Left colon (tissue), 2 donors: ENCODE data around the gene KRTAP10-3. TPM values are rescaled to one million over a fixed set of nuclear protein-coding genes. Genes with fewer than 3 reads are reported as not detected.
A peak's percentile ranks its signal among the peaks of the same experiment; 100 is the strongest.
"Not testable (repeated sequence)": the region's sequence is repeated elsewhere in the genome, so short reads cannot be mapped to it uniquely, and the experiment has no call there.

Experiments used
- ATAC-seq: fragments of 200-7000 bp; cut with Tn5 transposase; one replicate; pipeline ENCODE4 v1.9.1; 2020; ENCODE audit warnings: mild to moderate bottlenecking, moderate library complexity
- DNase-seq, 2 donors: peaks; one replicate each; pipeline ENCODE4 v3.0.0-alpha.2; 2020
- intact Hi-C, 2 donors: fragments of 100-400 bp; cut with DNase I in 1 of 2; cut with micrococcal nuclease in 1 of 2; formaldehyde crosslinking; loops; one replicate each; pipeline versions ENCODE4 v1.11.2 to v1.14.0; 2022; cut with DNase I, micrococcal nuclease
- total RNA-seq, 2 donors: library from RNA; stranded (reverse); fragmentation: NEBNext Ultra II Directional; extraction: Animal tissue kit (Norgen Biotek cat#: 25700); gene quantifications; one replicate each; pipeline ENCODE4 v1.2.1, GENCODE V29; 2021
- donor health status: DM: no; HTN: no; CAD: no.
- donor health status: DM: yes; HTN: yes; CAD: no.

Gene KRTAP10-3
- total RNA-seq, 2 donors from 2014 or later = not detected

DNA sequence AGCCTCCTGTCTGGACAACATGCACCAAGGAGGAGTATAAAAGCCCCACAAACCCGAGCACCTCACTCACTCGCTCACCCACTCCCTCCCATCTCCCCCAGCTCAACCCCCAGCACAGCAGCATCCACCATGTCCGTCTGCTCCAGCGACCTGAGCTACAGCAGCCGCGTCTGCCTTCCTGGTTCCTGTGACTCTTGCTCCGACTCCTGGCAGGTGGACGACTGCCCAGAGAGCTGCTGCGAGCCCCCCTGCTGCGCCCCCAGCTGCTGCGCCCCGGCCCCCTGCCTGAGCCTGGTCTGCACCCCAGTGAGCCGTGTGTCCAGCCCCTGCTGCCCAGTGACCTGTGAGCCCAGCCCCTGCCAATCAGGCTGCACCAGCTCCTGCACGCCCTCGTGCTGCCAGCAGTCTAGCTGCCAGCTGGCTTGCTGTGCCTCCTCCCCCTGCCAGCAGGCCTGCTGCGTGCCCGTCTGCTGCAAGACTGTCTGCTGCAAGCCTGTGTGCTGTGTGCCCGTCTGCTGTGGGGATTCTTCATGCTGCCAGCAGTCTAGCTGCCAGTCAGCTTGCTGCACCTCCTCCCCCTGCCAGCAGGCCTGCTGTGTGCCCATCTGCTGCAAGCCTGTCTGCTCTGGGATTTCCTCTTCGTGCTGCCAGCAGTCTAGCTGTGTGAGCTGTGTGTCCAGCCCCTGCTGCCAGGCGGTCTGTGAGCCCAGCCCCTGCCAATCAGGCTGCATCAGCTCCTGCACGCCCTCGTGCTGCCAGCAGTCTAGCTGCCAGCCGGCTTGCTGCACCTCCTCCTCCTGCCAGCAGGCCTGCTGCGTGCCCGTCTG, 15.2 kb upstream of the KRTAP10-3 start, which contains the start of gene KRTAP10-4:
TSS of gene KRTAP10-4 (plus strand) at position 100 of the 827 bp plus-strand sequence. CDS start at position 130, 30 bp downstream.
- DNase-seq, ATAC-seq, intact Hi-C loops: not testable (repeated sequence)

DNA sequence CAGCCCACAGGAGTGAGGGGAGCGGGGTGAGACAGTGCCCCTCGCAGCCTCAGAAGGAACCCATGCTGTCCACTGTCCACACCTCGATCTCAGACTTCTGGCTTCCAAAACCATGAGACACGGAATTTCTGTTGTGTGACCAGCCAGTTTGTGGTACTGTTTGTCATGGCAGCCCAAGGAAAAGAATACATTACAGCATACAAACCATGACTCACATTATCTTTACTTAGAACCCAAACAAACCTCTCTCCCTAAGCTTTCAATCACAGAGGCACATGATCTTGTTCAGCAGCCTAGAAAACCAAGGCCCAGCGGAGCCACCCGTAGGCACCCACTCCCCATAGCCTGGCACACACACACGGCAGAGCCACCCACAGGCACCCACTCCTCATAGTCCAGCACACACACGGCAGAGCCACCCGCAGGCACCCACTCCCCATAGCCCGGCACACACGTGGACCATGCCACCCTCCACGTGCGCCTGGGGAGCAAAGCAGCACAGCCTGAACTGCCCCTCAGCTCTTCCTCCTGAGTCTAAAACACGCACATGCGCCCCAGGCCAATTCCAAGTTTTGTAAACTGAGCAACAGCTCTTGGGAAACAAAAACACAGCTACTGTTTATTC, 14.5 kb upstream of the KRTAP10-3 start:
- intact Hi-C loops = no loop called here
- DNase-seq (no peak), ATAC-seq (no peak)

DNA sequence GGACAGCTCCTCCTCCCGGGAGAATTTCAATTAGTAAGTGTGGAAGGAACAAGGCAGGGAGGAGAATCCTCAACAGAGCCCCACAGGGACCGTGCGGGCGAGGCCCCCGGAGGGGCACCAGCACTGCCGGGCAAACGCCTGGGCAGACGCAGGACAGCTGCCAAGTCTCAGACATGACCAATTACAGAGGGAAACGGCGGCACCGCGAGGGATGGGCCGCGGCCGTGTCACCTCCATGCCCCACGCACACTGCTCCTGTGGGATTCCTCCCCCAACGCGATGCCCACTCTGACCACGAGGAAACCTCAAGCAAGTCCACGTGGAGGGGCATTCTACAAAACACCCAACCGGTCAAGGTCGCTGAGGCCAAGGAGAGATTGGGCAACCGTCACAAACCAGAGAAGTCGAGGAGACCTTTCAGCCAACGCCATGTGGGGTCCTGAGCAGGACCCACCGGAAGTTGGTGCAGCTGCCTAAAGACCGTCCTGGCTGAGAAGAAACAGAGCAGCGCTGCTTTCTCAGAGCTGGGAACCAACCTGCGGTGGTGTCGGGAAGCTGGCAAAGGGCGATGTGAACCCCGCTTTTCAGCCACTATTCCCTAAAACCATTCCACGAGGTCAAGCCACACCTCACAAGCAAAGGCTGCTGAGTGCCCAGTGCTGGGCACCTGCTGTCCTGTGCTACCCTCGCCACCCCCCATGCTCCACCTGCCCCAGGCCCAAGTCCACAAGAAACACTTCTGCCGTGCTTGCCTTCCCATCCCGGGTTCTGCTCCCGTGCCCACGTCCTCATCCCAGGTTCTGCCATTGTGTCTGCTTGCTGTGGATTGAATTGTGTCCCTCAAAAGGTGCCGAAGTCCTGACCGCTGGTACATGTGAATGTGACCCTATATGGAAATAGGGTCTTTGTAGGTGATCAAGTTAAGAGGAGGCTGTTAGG, 13.5 kb upstream of the KRTAP10-3 start:
- intact Hi-C loops = no loop called here
- DNase-seq = no peak

DNA sequence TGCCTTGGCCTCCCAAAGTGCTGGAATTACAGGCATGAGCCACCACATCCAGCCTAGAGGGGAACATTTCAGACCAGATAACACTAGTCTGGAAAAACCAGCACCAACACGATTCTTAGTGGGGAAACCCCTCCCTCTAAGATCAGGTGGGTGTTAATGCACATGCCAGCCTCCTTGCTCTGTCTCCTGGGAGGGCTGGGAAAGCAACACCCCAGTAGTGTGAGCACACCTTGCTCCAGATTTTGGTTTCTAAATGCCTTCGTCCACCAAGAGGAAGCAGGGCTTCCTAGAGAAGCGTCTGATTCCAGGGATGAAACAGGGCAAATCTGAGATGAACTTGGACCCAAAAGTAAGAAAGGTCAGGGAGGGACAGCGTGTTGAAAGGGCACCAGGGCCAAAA, 12.7 kb upstream of the KRTAP10-3 start:
- intact Hi-C loops = no loop called here
- no peak for ATAC-seq
- no peak for DNase-seq

More for the DNA sequence above, 13.5 kb upstream of the KRTAP10-3 start:
- no peak for ATAC-seq

DNA sequence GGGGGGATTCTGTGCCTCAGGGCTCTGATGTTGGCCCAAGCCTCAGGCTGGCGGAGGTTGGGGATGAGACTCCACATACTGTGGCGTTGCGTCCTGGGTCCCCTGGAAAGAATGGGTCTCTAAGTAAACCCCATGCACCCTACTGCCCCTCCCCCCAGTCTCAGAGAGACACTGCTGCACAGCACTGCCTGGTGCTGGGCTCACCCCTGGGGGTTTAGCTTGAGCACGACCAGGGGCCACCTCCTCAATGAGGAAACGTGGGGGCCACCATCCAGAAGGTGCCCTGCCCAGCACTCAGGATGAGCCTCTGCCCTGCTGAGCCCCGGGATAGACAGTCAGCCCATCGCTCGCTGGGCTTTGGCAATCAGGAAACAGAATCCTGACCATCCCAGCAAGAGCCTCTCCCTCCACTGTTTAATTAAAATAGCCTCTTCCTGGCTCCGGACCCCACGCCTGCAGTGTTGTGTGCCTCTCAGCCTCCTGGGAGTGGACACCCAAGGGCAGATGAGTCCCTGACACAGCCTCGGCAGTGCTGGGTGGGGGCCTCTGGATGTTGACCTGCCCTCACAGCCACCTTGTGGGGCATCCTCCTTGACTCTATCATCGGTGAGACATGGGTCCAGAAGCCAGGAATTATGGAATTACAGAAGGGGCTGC, 11.4 kb upstream of the KRTAP10-3 start:
- ATAC-seq (no peak), DNase-seq (no peak)
- intact Hi-C loops = no loop called here

DNA sequence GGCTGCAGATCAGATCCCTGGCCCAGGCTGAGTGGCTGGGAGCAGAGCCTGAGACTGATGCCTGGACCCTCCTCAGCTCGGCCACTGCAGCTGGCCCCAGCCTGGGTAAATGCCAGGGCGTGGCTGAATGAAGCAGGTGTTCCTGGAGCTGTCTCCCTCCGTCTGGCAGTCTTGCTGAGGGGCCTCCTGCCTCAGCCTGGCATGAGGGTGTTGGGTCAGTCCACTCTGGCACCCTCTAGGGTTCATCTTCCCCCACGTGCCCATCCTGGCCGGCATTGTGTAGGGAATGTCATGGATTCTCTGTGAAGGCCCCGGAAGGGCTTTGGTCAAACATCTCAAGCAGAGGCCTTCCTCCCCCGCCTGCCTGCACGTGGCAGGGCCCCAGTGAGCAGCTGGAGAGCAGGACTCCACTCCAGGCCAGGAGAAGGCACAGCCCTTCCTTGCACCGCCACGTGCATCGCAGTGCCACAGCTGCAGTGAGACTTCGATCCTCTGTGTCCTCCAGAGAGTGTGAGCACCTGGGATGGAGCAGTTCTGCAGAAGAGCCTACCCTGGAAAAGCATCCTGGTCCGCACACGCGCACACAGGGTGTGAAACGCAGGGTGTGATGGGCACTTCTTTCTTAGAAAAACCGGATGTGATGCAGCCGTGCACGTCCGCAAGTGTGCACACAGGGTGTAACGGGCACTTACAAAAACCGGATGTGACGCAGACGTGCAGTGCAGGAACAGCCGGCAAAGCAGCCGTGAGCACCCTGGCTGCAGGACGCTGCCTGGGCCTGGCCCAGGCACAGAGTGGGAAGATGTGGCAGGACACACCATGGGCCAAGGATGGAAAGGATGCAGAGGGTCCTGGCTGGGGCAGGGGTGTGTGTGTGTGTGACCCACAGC, 10.3 kb upstream of the KRTAP10-3 start:
- intact Hi-C loops = no loop called here
- peak; percentile 56 for ATAC-seq
- DNase-seq = no peak

DNA sequence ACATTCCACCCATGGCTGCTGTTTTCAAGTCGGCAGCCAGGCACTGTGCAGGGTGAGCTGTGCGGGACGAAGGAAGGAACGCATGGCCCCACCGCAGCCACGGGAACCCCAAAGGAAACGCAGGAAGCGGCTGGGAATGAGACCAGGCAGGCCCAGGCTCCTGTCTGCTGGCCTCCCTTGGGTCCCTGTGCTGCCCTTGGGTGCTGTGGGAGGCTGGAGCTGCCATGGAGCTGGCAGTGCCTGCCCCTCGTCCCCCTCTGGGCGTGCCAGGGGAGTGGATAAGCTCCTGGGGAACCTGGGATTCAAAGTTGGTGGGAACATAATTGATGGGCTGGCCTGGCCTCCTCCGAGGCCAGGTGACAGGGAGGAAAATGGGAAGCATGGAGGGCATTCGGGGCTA, 9.7 kb upstream of the KRTAP10-3 start:
- intact Hi-C loops = no loop called here
- no peak for DNase-seq
- ATAC-seq = no peak

DNA sequence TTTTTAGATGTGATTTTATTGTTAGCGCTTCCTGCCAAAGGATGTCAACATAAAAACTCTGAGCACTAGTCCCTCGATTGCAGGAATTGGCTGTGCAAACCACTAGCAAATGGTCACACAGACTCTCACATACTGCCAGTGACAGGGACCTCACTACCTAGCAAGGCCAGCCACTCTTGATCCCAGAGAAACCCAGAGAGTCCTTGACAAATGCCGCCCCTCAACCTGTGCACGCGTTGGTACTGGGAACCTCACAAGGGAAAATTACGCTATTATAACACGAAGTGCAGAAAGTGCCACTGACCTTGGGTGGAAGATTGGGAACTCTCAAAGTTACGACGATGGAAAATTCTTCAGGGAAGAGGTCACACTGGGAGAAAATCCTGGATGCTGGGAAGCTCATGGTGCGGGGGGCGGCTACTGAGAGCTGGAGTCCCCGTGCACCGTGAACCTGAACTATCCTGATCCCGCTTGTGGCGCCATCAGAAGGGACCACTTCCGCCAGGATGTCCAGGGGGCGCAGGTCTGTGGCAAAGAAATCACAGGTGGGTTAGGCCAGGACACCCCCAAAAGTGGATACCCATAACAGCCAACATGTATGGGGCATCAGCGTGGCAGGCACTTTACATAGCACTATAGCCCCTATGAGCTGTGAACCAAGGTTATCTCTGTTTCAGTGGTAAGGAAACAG, 9.0 kb upstream of the KRTAP10-3 start:
- intact Hi-C loops = no loop called here
- no peak for ATAC-seq
- no peak for DNase-seq

DNA sequence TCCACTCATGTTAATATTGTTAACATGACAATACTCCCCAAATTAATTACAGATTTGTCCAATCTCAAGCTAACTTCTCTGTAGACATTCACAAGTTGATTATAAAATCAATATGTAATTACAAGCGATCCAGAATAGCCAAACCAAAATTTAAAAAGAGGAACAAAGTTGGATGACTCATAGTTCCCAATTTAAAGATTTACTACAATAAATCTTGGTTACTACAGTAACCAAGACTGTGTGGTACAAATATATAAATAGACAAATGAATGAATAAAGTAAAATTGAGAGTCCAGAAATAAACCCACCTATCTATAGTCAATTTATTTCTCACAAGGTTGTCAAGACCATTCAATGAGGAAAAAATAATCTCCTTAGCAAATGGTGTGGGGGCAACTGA, 7.8 kb upstream of the KRTAP10-3 start:
- intact Hi-C loops = no loop called here
- DNase-seq = no peak
- ATAC-seq = no peak

DNA sequence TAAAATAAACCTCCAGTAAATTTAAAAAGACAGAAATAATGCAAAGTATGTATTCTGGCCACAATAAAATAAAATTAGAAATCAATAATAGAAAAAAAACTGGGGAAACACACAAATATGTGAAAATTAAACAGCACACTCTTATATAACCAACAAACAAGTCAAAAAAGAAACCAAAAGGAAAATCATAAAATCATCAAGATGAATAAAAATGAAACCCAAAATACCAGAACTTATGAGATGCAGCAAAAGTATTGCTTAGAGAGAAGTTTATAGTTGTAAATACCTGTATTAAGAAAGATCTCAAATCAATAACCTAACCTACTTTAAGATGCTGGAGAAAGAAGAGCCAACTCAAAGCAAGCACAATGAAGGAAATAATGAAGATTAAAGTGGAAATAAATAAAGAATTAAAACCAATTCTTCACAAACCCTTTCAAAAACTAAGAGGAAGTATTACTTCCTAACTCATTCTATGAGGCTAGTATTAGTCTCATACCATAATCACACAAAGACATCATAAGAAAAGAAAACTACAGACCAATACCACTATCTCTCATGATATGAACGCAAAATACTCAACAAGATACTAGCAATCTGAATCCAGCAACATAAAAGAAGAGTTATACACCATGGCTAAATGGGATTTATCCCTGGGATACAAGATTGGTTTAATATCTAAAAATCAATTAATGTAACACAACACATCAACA, 6.4 kb upstream of the KRTAP10-3 start:
- no peak for ATAC-seq
- intact Hi-C loops = no loop called here
- DNase-seq = no peak

DNA sequence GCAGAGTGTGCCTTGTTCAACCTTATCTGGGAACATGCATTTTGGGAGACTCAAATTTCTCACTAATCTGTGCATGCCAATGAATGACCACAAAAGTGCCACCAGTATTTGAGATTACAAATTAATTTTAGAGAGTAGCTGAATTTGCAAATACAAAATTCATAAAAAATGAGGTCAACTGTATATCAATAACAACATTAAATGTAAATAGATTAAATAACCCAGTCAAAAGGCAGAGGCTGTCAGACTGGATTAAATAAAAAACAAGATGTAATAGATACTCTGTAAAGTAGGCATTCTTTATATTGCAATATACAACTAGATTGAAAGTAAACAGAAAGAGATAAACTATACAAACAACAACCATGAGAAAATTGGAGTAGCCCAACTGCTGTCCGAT, 5.5 kb upstream of the KRTAP10-3 start:
- ATAC-seq (no peak), DNase-seq (no peak)
- intact Hi-C loops = no loop called here

DNA sequence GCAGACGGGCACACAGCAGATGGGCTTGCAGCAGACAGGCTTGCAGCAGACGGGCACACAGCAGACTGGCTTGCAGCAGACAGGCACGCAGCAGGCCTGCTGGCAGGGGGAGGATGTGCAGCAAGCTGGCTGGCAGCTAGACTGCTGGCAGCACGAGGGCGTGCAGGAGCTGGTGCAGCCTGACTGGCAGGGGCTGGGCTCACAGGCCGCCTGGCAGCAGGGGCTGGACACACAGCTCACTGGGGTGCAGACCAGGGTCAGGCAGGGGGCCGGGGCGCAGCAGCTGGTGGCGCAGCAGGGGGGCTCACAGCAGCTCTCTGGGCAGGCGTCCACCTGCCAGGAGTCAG, 293 bp downstream of the KRTAP10-3 start:
- ATAC-seq, intact Hi-C loops: not testable (repeated sequence)

DNA sequence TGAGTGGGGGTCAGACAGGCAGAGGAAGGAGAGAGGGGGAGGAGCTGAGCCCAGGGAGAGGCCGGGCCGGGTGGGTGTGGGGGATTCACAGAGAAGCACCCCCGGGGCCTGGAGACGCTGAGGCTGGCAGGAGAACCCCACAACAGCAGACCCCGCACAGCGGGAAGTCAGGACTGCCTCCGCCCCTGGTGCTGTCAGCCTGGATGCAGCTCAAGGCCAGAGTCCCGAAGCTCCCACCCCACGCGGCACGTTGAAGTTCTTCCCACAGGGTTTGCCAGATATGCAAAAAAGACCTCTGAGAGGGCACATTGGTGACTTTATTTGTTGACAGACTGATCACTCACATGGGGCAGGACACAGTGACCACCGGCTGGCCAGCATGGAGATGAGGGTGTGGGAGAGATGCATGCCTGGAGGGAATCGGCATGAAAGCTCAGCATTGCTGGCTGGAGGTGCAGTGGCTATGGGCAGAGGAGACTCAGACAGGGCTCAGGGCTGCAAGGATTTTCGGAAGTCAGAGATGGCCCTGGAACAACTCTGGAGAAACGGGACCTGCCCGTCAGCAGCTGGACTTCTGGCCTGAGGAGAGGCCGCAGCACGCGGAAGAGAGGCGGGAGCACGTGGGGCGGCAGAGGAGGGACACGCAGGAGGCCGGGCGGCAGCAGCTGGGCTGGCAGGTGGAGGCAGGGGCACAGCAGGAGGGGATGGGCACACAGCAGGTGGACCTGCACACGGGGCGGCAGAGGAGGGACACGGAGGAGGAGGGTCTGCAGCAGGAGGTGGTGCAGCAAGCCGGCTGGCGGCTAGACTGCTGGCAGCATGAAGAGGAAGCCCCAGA, 885 bp downstream of the KRTAP10-3 start:
- no peak for DNase-seq
- ATAC-seq = no peak
- intact Hi-C loops = no loop called here

More for the DNA sequence above, 293 bp downstream of the KRTAP10-3 start:
- not testable (repeated sequence) for DNase-seq

DNA sequence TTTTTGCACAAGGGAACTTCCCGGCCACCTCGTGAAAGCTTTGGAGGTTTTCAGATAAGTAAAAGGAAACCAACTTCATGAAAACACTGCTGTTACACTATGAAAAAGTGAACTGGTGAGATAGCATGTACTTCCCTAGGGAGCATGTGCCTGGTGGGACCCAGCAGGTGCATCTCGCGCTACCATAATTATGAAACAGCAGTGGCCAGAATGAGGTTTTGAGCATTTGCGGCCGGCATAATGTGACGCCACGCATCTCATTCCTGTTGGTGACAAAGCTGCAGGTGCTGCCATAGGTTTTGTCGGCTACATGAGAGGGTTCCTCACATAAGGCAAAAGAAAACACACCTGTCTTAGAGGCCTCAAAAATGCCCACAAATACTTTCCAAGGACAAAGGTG, 1.7 kb downstream of the KRTAP10-3 start:
- ATAC-seq (no peak), DNase-seq (no peak)
- intact Hi-C loops = no loop called here

DNA sequence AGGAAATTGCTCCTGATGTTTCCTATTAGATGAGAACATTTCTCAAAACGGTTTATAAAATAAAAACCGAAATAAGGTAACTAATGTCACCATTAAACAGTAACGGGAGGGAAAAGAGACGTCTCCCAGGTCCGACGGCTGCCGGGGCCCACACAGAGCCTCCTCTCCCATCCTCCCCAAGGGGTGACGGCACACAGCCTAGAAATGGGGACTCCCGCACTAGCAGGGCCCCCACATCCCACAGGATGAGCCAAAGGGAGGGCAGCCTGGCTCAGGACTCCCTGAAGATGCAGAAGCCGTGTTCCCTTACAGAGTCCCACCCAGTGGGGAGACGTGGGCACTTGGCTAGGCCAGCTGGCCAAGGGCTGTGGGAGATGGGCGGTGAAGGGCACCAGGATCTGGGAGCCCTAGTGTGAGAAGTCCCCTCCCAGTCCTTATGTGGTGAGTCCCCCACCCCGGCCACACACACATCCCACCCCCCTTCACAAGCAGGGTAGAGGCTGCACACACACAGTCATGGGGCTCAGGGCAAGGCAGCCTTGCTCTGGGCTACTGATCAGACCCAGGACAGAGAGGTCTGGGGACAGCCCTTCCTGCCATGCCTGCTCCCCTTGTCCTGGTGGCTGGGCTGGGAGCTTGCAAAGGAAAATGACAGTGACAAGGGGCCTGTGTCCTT, 3.3 kb downstream of the KRTAP10-3 start:
- intact Hi-C loops = no loop called here
- no peak for ATAC-seq
- DNase-seq = no peak
